Stomach (tissue), 9 donors: ENCODE measurements around the gene MYOD1. TPM values are rescaled to one million over a fixed set of nuclear protein-coding genes. Genes with fewer than 3 reads are reported as not detected.

Source experiments
- DNase-seq, 2 donors: peaks; one replicate each; pipeline versions ENCODE4 v3.0.0 to v3.0.0-alpha.2; 2013 to 2019
- H3K27ac ChIP-seq, 5 donors: fragments of 200-600 bp in 4 of 5; sonication (generic) in 4 of 5; one replicate each; pipeline ENCODE4 v1.5.1; 2013 to 2019; ENCODE audit warnings: mild to moderate bottlenecking in 1 of 5, moderate library complexity in 1 of 5
- H3K27me3 ChIP-seq, 3 donors: fragments of 200-600 bp; sonication (generic); one replicate each; pipeline ENCODE4 v1.5.1; 2017 to 2019; ENCODE audit warnings: mixed run types in 1 of 3
- H3K36me3 ChIP-seq, 4 donors: fragments of 200-600 bp; sonication (generic); 1 replicate in 3 of 4; 2 replicates in 1 of 4; pipeline ENCODE4 v1.5.1; 2016 to 2019
- H3K4me1 ChIP-seq, 4 donors: fragments of 200-600 bp; sonication (generic); one replicate each; pipeline ENCODE4 v1.5.1; 2016 to 2019
- H3K4me3 ChIP-seq, 4 donors: fragments of 200-600 bp; sonication (generic) in 3 of 4; one replicate each; pipeline ENCODE4 v1.5.1; 2016 to 2019; ENCODE audit warnings: mild to moderate bottlenecking in 1 of 4
- H3K9me3 ChIP-seq, 4 donors: fragments of 200-600 bp; sonication (generic); one replicate each; pipeline ENCODE4 v1.5.1; 2016 to 2019
- CTCF ChIP-seq, 7 experiments: fragments of 450-650 bp in 4 of 7; fragments of 200-600 bp in 3 of 7; sonication (generic) in 3 of 7; IDR thresholded peaks; one replicate each; pipeline ENCODE4 v1.5.1; 2016 to 2019; ENCODE audit warnings: antibody characterized with exemption in 7 of 7, control low read depth in 2 of 7, mild to moderate bottlenecking in 1 of 7
- EP300 ChIP-seq: sonication (generic); formaldehyde crosslinking; IDR thresholded peaks from one replicate; pipeline ENCODE4 v1.6.1; 2017; ENCODE audit warnings: antibody characterized with exemption
- POLR2A ChIP-seq, 4 donors: fragments of 450-650 bp; IDR thresholded peaks; one replicate each; pipeline ENCODE4 v1.6.1; 2016; ENCODE audit warnings: antibody characterized with exemption in 4 of 4, control low read depth in 2 of 4, mild to moderate bottlenecking in 1 of 4, moderate library complexity in 1 of 4
- POLR2AphosphoS5 ChIP-seq, 3 donors: sonication (generic); formaldehyde crosslinking; IDR thresholded peaks; one replicate each; pipeline ENCODE4 v1.6.1; 2016; ENCODE audit warnings: antibody characterized with exemption in 3 of 3
- WGBS, 5 donors: extraction: QIAGEN DNeasy Blood & Tissue Kit in 3 of 5; methylation state at CpG; one replicate each; pipeline versions ENCODE4 v1.1.5 to v1.1.7; 2013 to 2018; 5-methylcytosine and 5-hydroxymethylcytosine counted together
- intact Hi-C: fragments of 100-400 bp; cut with DNase I; formaldehyde crosslinking; loops from one replicate; pipeline ENCODE4 v1.15.1; 2023; ENCODE audit warnings: low total_unique reads
- polyA plus RNA-seq, 3 donors: library from polyadenylated mRNA; stranded (reverse); fragments of 200-250 nt; gene quantifications; one replicate each; pipeline ENCODE4 v1.2.3, GENCODE V29; 2013
- total RNA-seq, 5 donors: library from RNA; depleted of rRNA; stranded (reverse); fragments of >200 nt; gene quantifications; one replicate each; pipeline versions ENCODE4 v1.1.0 to v1.2.3, GENCODE V29; 2014 to 2016
- donor health status: healthy with polysubstance abuse.
- donor health status: Bipolar disorder and iron deficiency.
- donor health status: healthy.

Gene MYOD1
- total and polyA plus RNA-seq, 8 donors, result not detected

GRCh38 chr11:17725174-17725573, 5.8 kb downstream of the MYOD1 start:
- peaks cover 12 to 21% (median 17%) of the 10 kb centered on the region in 4 donors for H3K4me1 ChIP-seq
- no peak for DNase-seq
- no peaks in the 10 kb centered on the region for H3K36me3 ChIP-seq
- 51 to 79% (median 75%) methylated on average over 2 of the region's 2 CpGs for WGBS, 5 donors
- peaks cover 14 to 68% (median 47%) of the 10 kb centered on the region in 3 donors for H3K27me3 ChIP-seq
- H3K9me3 ChIP-seq, result no peaks in the 10 kb centered on the region
- H3K4me3 ChIP-seq, result no peak overlapping the region
- TF ChIP-seq EP300 (no peak), CTCF (IDR thresholded peaks at IDR 0.05) (no peak), POLR2A (IDR thresholded peaks at IDR 0.05) (no peak), POLR2AphosphoS5 (IDR thresholded peaks at IDR 0.05) (no peak)
- intact Hi-C loops, result no loop called here
- H3K27ac ChIP-seq, result no peak overlapping the region

GRCh38 chr11:17730137-17730536, 10.8 kb downstream of the MYOD1 start:
- TF ChIP-seq EP300 (no peak), POLR2A (IDR thresholded peaks at IDR 0.05) (no peak), CTCF (IDR thresholded peaks at IDR 0.05) (no peak), POLR2AphosphoS5 (IDR thresholded peaks at IDR 0.05) (no peak)
- Histone ChIP-seq H3K4me1 (peaks cover 8 to 13% (median 12%) of the 10 kb centered on the region in 4 donors), H3K4me3 (no peak overlapping the region), H3K9me3 (no peaks in the 10 kb centered on the region), H3K27ac (no peak overlapping the region), H3K36me3 (no peaks in the 10 kb centered on the region), H3K27me3 (peaks cover 0 to 57% (median 20%) of the 10 kb centered on the region in 3 donors)
- WGBS, 5 donors, result 51 to 68% (median 57%) methylated on average over 2 of the region's 2 CpGs
- DNase-seq, result no peak
- intact Hi-C loops, result loop anchor here (5.0 kb wide), 1 partner anchor 247 kb away; no protein-coding TSS in a partner anchor

- H3K4me1 ChIP-seq, result peaks cover 15 to 20% (median 19%) of the 10 kb centered on the region in 4 donors
- H3K9me3 ChIP-seq, result no peaks in the 10 kb centered on the region
- no peaks in the 10 kb centered on the region for H3K36me3 ChIP-seq
- DNase-seq, result peak; percentile 92 to 93
- WGBS, 5 donors, result 13 to 17% (median 16%) methylated on average over 7 to 9 of the region's 9 CpGs
- peaks cover 2 to 60% (median 24%) of the 10 kb centered on the region in 3 donors for H3K27me3 ChIP-seq
- TF ChIP-seq EP300 (no peak), CTCF (IDR thresholded peaks at IDR 0.05) (peak in 5 of 7 experiments; percentile 75 to 91 (median 79)), POLR2A (IDR thresholded peaks at IDR 0.05) (no peak), POLR2AphosphoS5 (IDR thresholded peaks at IDR 0.05) (peak in 1 of 3 donors; percentile 42)
- intact Hi-C loops, result loop anchor here (5.0 kb wide), 1 partner anchor 246 kb away; no protein-coding TSS in a partner anchor
- no peak overlapping the region for H3K4me3 ChIP-seq
- no peak overlapping the region for H3K27ac ChIP-seq
Measured at GRCh38 chr11:17730608-17731462, 11.5 kb downstream of the MYOD1 start.

- whole genome bisulfite sequencing, 5 donors, result 73 to 80% (median 77%) methylated on average over 4 of the region's 4 CpGs
- peaks cover 19 to 80% (median 48%) of the 10 kb centered on the region in 3 donors for H3K27me3 ChIP-seq
- H3K4me1 ChIP-seq, result peaks cover 16 to 27% (median 24%) of the 10 kb centered on the region in 4 donors
- H3K9me3 ChIP-seq, result no peaks in the 10 kb centered on the region
- H3K36me3 ChIP-seq, result no peaks in the 10 kb centered on the region
- DNase-seq, result no peak
- TF ChIP-seq EP300 (no peak), POLR2AphosphoS5 (IDR thresholded peaks at IDR 0.05) (no peak)
- no peak overlapping the region for H3K4me3 ChIP-seq
- H3K27ac ChIP-seq, result no peak overlapping the region
- intact Hi-C loops, result loop anchor here (5.0 kb wide), 1 partner anchor 244 kb away; no protein-coding TSS in a partner anchor
Measured at GRCh38 chr11:17733261-17733660, 13.9 kb downstream of the MYOD1 start.
